ENCODE measurements around the gene FZD4. TPM values are rescaled to one million over a fixed set of nuclear protein-coding genes. Genes with fewer than 3 reads are reported as not detected.
"Not testable (repeated sequence)": the region's sequence is repeated elsewhere in the genome, so short reads cannot be mapped to it uniquely, and the experiment has no call there.

The FZD4 gene
- polyA plus RNA-seq, 1 donor: 7.2 TPM

DNA sequence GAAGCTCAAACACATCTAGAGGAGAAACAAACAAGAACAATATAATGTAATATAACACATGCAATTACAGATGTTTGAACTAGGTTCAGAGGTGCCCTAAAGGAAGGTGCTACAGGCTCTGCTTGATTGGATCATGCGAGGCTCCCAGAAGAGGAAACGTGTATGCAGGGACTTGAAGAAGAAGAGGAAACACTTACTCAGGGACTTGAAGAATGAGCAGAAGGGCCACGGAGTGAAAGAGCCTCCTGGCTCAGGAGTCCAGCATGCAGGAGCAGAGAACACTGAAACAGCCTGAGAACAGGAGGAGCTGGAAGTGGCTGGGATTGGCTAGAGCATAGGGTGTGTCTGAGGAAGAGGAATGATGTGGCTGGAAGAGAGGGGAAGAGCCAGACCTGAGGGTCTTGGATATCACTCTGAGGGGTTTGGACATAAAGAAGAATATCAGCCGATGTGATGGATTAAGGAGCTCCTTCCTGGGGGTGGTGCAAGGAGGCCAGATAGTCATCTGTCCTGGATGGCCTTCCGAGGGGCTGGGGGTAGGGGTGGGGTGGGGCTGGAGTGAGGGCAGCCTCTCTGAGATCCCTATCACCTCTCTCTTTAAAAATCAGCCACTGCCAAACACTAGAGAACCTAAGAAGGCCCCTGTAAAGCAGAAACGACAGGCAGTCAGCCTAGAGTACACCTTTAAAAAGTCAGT, 16.8 kb downstream of the FZD4 start:
- Histone ChIP-seq H3K36me3 (ENCODE audit: control insufficient read depth, insufficient read depth, low read length) (no peaks in the 10 kb centered on the region), H3K9me3 (ENCODE audit: control insufficient read depth, low read depth, low read length) (no peaks in the 10 kb centered on the region), H3K27me3 (ENCODE audit: control insufficient read depth, insufficient read depth, low read length) (no peaks in the 10 kb centered on the region), H3K27ac (ENCODE audit: low read length) (no peak overlapping the region), H3K4me1 (ENCODE audit: control insufficient read depth, insufficient read depth, low read length) (peaks cover 18% of the 10 kb centered on the region), H3K4me3 (ENCODE audit: low read length) (no peak overlapping the region)
- DNase-seq: no peak
- WGBS (ENCODE audit: insufficient coverage, low lambda C conversion rate): no CpG with 5 or more reads among the region's 6 CpGs

DNA sequence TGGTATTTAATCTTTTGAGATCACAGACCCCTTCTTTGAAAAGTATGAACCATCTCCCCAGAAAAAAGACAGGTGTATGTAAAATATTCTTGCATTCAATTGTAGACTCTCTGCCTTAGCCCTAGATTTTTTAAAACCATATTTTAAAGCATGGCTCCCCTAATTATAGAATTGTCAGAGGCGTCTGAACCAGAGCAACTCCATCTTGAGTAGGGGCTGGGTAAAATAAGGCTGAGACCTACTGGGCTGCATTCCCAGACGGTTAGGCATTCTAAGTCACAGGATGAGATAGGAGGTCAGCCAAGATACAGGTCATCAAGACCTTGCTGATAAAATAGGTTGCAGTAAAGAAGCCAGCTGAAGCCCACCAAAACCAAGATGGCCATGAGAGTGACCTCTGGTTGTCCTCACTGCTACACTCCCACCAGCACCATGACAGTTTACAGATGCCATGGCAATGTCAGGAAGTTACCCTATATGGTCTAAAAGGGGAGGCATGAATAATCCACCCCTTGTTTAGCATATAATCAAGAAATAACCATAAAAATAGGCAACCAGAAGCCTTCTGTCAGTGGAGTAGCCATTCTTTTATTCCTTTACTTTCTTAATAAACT, 17.9 kb downstream of the FZD4 start:
- H3K27ac ChIP-seq (ENCODE audit: low read length); H3K36me3 ChIP-seq (ENCODE audit: control insufficient read depth, insufficient read depth, low read length); H3K9me3 ChIP-seq (ENCODE audit: control insufficient read depth, low read depth, low read length); DNase-seq; H3K27me3 ChIP-seq (ENCODE audit: control insufficient read depth, insufficient read depth, low read length); H3K4me3 ChIP-seq (ENCODE audit: low read length): not testable (repeated sequence)
- H3K4me1 ChIP-seq (ENCODE audit: control insufficient read depth, insufficient read depth, low read length): peaks cover 18% of the 10 kb centered on the region
- WGBS (ENCODE audit: insufficient coverage, low lambda C conversion rate): no CpG with 5 or more reads among the region's 2 CpGs

DNA sequence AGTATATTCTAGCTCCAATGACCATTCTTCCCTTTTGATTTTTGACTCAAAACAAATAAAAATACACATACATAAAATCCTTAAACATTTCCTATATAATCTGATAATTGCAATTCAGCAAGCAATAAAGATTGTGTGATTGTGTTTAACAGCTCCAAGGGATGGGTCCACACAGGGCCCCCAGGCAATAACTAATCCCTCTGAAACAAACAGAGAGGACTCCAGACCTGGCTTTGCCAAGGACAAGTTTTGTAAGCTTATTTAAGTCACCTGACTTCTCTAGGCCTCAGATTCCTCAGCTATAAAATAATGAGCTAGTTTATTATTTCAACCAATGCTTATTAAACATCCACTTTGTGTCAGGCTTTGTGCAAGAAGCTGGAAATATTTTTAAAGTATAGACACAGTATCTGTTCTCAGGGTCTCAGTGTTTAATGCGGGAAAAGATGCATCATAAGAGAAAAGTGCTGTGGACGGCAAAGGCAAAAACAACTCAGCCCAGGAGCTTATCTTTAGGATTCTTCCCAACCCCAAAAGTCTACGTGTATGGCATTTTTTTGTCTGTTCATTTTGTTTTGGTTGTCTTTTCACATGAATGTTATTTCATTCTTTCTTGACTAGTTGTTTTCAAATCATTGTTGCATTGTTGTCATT, 20.1 kb downstream of the FZD4 start:
- Histone ChIP-seq H3K36me3 (ENCODE audit: control insufficient read depth, insufficient read depth, low read length) (no peaks in the 10 kb centered on the region), H3K27ac (ENCODE audit: low read length) (no peak overlapping the region), H3K4me1 (ENCODE audit: control insufficient read depth, insufficient read depth, low read length) (peaks cover 2% of the 10 kb centered on the region), H3K9me3 (ENCODE audit: control insufficient read depth, low read depth, low read length) (no peaks in the 10 kb centered on the region), H3K27me3 (ENCODE audit: control insufficient read depth, insufficient read depth, low read length) (no peaks in the 10 kb centered on the region), H3K4me3 (ENCODE audit: low read length) (no peak overlapping the region)
- no peak for DNase-seq
- 63% methylated on average over 2 of the region's 3 CpGs for WGBS (ENCODE audit: insufficient coverage, low lambda C conversion rate)

DNA sequence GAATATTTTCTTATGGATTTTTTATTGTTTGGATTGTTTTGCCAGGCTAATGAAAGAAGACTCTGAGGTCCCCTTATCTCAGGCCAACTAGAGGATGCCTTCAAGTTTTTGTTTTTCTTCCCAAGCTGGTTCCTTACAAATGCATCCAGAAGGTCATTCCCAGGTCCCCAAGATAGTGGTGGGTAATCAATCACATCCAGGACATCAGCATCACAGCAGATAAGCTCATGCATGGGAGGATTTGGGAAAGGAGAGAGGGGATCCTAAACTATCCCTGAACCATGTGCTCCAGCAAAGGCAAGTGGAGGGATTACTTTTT, 20.7 kb downstream of the FZD4 start:
- Histone ChIP-seq H3K4me3 (ENCODE audit: low read length) (no peak overlapping the region), H3K9me3 (ENCODE audit: control insufficient read depth, low read depth, low read length) (no peaks in the 10 kb centered on the region), H3K27me3 (ENCODE audit: control insufficient read depth, insufficient read depth, low read length) (no peaks in the 10 kb centered on the region), H3K4me1 (ENCODE audit: control insufficient read depth, insufficient read depth, low read length) (no peaks in the 10 kb centered on the region), H3K27ac (ENCODE audit: low read length) (no peak overlapping the region), H3K36me3 (ENCODE audit: control insufficient read depth, insufficient read depth, low read length) (no peaks in the 10 kb centered on the region)
- DNase-seq: no peak

DNA sequence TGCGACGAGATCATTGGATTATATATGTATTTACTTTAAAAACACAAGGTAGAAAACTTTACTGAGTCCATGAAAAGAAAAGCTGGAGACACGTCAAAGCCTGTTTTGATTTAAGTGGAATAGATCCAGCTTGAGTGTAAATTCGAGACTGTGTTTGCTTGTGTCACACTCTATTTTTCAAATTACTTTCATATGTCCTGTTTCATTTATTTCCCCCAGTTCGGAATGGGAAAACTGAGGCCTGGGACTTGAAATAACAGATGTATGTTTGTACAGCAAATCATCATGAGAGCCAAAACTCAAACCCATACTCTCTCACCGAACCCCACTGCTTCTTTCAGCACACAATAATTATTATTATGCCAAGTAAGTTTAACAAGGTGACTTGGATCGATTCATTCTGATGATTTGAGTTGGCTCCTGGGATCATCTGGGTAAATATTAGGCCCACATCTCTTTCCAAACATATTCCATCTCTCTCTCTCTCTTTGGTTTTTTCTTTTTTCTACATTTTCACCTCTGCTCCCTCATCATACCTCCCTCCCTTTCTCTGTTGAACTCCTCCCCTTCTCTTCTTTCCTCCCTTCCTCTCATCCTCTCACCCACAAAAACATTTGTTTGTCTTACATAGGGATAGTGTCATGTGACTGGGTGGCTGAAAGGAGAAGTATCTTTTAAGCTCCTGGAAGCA, 21.2 kb downstream of the FZD4 start:
- Histone ChIP-seq H3K9me3 (ENCODE audit: control insufficient read depth, low read depth, low read length) (no peaks in the 10 kb centered on the region), H3K36me3 (ENCODE audit: control insufficient read depth, insufficient read depth, low read length) (no peaks in the 10 kb centered on the region), H3K27me3 (ENCODE audit: control insufficient read depth, insufficient read depth, low read length) (no peaks in the 10 kb centered on the region), H3K27ac (ENCODE audit: low read length) (no peak overlapping the region), H3K4me1 (ENCODE audit: control insufficient read depth, insufficient read depth, low read length) (no peaks in the 10 kb centered on the region), H3K4me3 (ENCODE audit: low read length) (no peak overlapping the region)
- WGBS (ENCODE audit: insufficient coverage, low lambda C conversion rate): 92% methylated on average over 5 of the region's 7 CpGs
- no peak for DNase-seq

DNA sequence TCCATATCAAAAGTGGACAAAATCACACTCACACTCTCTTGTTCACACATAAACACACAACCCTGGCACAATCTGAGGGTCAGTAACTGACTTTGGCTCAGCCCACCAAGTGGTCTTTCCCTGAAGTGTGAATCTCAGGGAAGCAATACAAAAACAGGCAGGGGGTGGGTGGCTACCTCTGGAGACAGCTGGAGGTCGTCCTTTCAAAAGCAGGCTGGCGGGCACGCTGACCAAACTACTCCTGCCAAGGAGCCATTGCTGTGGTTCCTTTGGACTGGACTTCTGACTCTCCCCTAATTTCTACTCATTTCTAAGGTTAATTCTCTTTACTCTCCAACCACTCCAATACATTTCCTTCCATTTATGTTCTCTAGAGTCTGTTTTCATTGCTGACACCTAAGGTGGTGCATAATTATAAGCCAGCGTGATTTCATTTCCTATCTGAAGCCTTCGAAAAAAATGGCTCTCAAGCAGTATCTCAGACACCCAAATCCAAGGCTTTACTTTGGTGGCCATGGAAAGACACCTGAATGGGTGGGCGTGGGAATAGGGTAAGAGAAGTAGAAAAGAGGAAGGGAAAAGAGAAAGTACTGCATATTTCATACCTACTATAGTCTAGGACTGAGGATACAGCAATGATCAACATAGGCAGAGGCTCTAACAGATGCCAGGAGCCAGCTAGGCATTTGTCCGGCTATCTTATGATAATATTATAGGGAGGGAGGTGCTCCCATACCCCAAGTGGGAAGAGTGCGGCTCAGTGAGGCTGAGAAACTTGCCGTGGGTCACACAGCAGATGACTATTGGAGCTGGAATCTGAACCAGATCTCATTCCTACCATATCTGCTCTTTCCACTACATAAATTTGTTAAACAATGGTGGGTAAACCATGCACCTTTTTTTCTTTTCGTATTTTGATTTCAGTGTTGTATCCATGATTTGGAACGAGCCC, 22.0 kb downstream of the FZD4 start:
- Histone ChIP-seq H3K27ac (ENCODE audit: low read length) (no peak overlapping the region), H3K9me3 (ENCODE audit: control insufficient read depth, low read depth, low read length) (no peaks in the 10 kb centered on the region)

DNA sequence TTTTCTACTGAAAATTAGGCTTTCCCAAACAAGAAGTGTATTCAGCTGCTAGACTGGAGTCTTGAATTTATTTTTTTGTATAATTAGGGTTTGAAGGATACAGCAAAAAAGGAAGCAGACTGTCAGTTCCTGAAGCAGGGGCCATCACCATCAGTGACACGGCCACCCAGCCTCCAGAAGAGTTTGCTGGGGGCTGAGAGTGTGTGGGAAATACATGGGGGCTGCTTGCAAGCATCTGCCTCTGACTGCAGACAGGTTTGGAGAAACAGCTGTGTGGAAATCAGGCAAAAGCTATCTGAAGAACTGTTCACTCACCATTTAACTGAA, 23.0 kb downstream of the FZD4 start:
- no peak overlapping the region for H3K27ac ChIP-seq (ENCODE audit: low read length)

More for the DNA sequence above, 22.0 kb downstream of the FZD4 start:
- DNase-seq: no peak
- no peaks in the 10 kb centered on the region for H3K36me3 ChIP-seq (ENCODE audit: control insufficient read depth, insufficient read depth, low read length)
- no peaks in the 10 kb centered on the region for H3K4me1 ChIP-seq (ENCODE audit: control insufficient read depth, insufficient read depth, low read length)
- no peaks in the 10 kb centered on the region for H3K27me3 ChIP-seq (ENCODE audit: control insufficient read depth, insufficient read depth, low read length)
- H3K4me3 ChIP-seq (ENCODE audit: low read length): no peak overlapping the region
- WGBS (ENCODE audit: insufficient coverage, low lambda C conversion rate): no CpG with 5 or more reads among the region's 11 CpGs

DNA sequence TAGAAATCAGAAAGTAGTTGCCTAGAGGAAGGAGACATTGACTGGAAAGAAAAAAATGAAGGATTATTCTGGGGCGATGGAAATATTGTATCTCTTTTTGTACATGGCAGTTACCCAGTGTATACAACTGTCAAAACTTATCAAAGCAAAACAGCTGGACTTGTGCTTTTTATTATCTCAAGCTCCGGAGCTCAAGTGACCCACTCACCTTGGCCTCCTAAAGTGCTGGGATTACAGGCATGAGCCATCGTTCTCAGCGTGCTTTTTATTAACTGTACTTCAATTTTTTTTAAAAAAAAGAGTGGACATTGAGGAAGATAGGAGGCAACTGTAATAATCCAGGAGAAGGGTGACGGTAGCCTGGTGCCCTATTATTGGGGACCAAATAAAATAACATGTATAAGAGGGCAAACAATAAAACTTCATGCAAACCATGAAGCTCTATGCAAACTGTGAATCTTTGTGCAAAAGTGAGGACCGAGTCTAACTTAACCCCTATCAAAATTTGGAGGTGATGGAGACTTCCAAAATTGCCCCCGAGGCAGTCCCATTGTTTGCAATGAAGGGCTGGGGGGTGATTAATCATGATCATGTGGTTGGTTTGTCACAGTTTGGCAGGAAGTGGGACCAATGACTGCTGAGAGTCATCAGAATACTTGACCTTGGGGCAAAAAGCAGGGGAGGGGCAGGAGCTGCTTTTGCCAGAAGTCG, 23.5 kb downstream of the FZD4 start:
- no peaks in the 10 kb centered on the region for H3K4me1 ChIP-seq (ENCODE audit: control insufficient read depth, insufficient read depth, low read length)
- H3K9me3 ChIP-seq (ENCODE audit: control insufficient read depth, low read depth, low read length): no peaks in the 10 kb centered on the region
- 86% methylated on average over 1 of the region's 8 CpGs for WGBS (ENCODE audit: insufficient coverage, low lambda C conversion rate)
- no peaks in the 10 kb centered on the region for H3K27me3 ChIP-seq (ENCODE audit: control insufficient read depth, insufficient read depth, low read length)
- H3K4me3 ChIP-seq (ENCODE audit: low read length): no peak overlapping the region
- DNase-seq: no peak
- no peak overlapping the region for H3K27ac ChIP-seq (ENCODE audit: low read length)
- no peaks in the 10 kb centered on the region for H3K36me3 ChIP-seq (ENCODE audit: control insufficient read depth, insufficient read depth, low read length)

More for the DNA sequence above, 23.0 kb downstream of the FZD4 start:
- Histone ChIP-seq H3K27me3 (ENCODE audit: control insufficient read depth, insufficient read depth, low read length) (no peaks in the 10 kb centered on the region), H3K4me1 (ENCODE audit: control insufficient read depth, insufficient read depth, low read length) (no peaks in the 10 kb centered on the region), H3K36me3 (ENCODE audit: control insufficient read depth, insufficient read depth, low read length) (no peaks in the 10 kb centered on the region), H3K9me3 (ENCODE audit: control insufficient read depth, low read depth, low read length) (no peaks in the 10 kb centered on the region), H3K4me3 (ENCODE audit: low read length) (no peak overlapping the region)
- no CpG with 5 or more reads among the region's 1 CpG for WGBS (ENCODE audit: insufficient coverage, low lambda C conversion rate)
- no peak for DNase-seq

DNA sequence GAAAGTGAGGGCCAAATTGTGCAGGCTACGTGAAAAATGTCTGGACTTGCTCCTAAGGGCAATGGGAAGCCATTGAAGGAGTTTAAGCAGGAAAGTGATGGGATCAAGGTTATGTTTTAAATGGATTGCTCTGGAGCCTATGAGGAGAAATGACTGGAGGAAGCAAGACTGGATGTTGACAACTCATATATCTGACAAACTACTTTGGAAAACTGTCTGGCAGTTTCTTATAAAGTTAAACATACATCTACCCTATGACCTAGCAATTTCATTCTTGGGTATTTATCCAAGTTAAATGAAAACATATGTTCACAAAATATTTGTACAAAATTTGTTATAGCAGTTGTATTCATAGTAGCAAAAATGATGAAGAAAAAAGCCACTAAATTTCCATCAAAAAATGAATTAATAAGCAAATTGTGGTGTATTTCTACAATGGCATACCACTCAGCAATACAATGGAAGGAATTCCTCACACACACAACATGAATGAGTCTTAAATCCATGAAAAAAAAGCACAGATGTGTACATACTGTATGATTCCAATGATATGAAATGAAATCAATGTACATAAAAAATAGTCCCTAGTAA, 24.1 kb downstream of the FZD4 start:
- DNase-seq: no peak
- Histone ChIP-seq H3K27ac (ENCODE audit: low read length) (no peak overlapping the region), H3K27me3 (ENCODE audit: control insufficient read depth, insufficient read depth, low read length) (no peaks in the 10 kb centered on the region), H3K36me3 (ENCODE audit: control insufficient read depth, insufficient read depth, low read length) (no peaks in the 10 kb centered on the region), H3K9me3 (ENCODE audit: control insufficient read depth, low read depth, low read length) (no peaks in the 10 kb centered on the region), H3K4me3 (ENCODE audit: low read length) (no peak overlapping the region), H3K4me1 (ENCODE audit: control insufficient read depth, insufficient read depth, low read length) (no peaks in the 10 kb centered on the region)
- WGBS (ENCODE audit: insufficient coverage, low lambda C conversion rate): no CpG with 5 or more reads among the region's 1 CpG
